GM23338 (cell line): ENCODE measurements around the gene AOPEP.

Experiments
- CREB1 ChIP-seq: fragments of 250-450 bp; sonication (Bioruptor Pico); IDR thresholded peaks from 2 replicates; pipeline ENCODE4 v1.5.0; 2020; ENCODE audit warnings: low read depth, mild to moderate bottlenecking, moderate library complexity
- CTCF ChIP-seq, 2 experiments: fragments of 200-600 bp in 1 of 2; sonication (generic) in 1 of 2; conservative IDR thresholded peaks; 2 replicates each; pipeline versions ENCODE4 v1.5.1 to v1.6.1; 2016 to 2017; ENCODE audit warnings: antibody characterized with exemption in 2 of 2, low read depth in 2 of 2, mild to moderate bottlenecking in 2 of 2, moderate library complexity in 1 of 2
- EZH2 ChIP-seq: fragments of 200-600 bp; sonication (generic); IDR thresholded peaks from one replicate; pipeline ENCODE4 v1.8.0; 2017; ENCODE audit warnings: antibody characterized with exemption, mild to moderate bottlenecking, low read depth; ENCODE audit not compliant: unreplicated experiment
- EZH2phosphoT487 ChIP-seq: fragments of 200-600 bp; sonication (generic); IDR thresholded peaks from one replicate; pipeline ENCODE4 v1.8.1; 2018; ENCODE audit warnings: antibody characterized with exemption; ENCODE audit not compliant: unreplicated experiment
- POLR2AphosphoS5 ChIP-seq: IDR thresholded peaks from 2 replicates; pipeline ENCODE4 v1.6.1; 2016; ENCODE audit warnings: antibody characterized with exemption, low read depth
- ZNF462 ChIP-seq: fragments of 250-450 bp; sonication (Bioruptor Pico); IDR thresholded peaks from 2 replicates; pipeline ENCODE4 v1.5.0; 2020; ENCODE audit warnings: mild to moderate bottlenecking, moderate library complexity
- TF ChIP-seq, protein P1 (sequence below): IDR thresholded peaks from one replicate; pipeline ENCODE4 v1.6.1; 2018; ENCODE audit warnings: antibody characterized with exemption; ENCODE audit not compliant: unreplicated experiment

- TF ChIP-seq CTCF (conservative IDR thresholded peaks at IDR 0.05; ENCODE audit: low read depth in 2 of 2), result peak in 1 of 2 experiments; percentile 23; a peak in 2 of 4 replicates
- TF ChIP-seq, protein P1, sequence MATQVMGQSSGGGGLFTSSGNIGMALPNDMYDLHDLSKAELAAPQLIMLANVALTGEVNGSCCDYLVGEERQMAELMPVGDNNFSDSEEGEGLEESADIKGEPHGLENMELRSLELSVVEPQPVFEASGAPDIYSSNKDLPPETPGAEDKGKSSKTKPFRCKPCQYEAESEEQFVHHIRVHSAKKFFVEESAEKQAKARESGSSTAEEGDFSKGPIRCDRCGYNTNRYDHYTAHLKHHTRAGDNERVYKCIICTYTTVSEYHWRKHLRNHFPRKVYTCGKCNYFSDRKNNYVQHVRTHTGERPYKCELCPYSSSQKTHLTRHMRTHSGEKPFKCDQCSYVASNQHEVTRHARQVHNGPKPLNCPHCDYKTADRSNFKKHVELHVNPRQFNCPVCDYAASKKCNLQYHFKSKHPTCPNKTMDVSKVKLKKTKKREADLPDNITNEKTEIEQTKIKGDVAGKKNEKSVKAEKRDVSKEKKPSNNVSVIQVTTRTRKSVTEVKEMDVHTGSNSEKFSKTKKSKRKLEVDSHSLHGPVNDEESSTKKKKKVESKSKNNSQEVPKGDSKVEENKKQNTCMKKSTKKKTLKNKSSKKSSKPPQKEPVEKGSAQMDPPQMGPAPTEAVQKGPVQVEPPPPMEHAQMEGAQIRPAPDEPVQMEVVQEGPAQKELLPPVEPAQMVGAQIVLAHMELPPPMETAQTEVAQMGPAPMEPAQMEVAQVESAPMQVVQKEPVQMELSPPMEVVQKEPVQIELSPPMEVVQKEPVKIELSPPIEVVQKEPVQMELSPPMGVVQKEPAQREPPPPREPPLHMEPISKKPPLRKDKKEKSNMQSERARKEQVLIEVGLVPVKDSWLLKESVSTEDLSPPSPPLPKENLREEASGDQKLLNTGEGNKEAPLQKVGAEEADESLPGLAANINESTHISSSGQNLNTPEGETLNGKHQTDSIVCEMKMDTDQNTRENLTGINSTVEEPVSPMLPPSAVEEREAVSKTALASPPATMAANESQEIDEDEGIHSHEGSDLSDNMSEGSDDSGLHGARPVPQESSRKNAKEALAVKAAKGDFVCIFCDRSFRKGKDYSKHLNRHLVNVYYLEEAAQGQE, result no peak
- TF ChIP-seq POLR2AphosphoS5, result no peak
- no peak for TF ChIP-seq EZH2
- no peak for TF ChIP-seq EZH2phosphoT487
- no peak for TF ChIP-seq CREB1 (CRISPR knock-in tag)
- TF ChIP-seq ZNF462, result no peak
Measured at GRCh38 chr9:94918038-94918753, 191.7 kb downstream of the AOPEP start.
